Dedifferentiated amniotic fluid mesenchymal stem cell (primary cell): ENCODE data around the gene PHF20.
"Not testable (repeated sequence)": the region's sequence is repeated elsewhere in the genome, so short reads cannot be mapped to it uniquely, and the experiment has no call there.

Source experiments
- DNase-seq: peaks from one replicate; pipeline ENCODE4 v3.0.0-alpha.2; 2016; ENCODE audit errors: extremely low spot score

The PHF20 gene

GRCh38 chr20:35920523-35920922 is 148.7 kb downstream of the PHF20 start:
- no peak for DNase-seq

GRCh38 chr20:35929301-35929700 is 157.5 kb downstream of the PHF20 start:
- DNase-seq: no peak

GRCh38 chr20:35934050-35934449 is 162.2 kb downstream of the PHF20 start:
- no peak for DNase-seq

DNA sequence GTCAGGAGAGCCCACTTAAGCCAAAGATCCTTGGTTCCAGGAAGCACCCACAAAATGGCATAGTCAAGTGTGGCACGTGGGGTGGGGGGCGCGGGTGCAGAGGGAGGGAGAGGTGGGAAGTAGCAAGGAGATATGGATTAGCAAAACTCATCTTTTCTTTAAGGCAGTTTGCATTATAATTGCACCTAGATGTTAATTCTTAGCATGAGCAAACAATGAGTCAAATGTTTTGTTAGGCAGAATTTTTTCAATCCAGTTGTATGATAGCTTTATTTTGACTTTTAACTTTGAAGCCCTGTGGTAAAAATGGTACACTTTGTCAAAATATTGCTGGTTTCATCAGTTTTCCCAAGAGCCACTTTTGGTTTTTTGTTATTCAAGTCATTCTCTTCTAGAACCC is 167.4 kb downstream of the PHF20 start:
- no peak for DNase-seq

- no peak for DNase-seq
Observed at GRCh38 chr20:35941620-35942019, 169.8 kb downstream of the PHF20 start.

DNA sequence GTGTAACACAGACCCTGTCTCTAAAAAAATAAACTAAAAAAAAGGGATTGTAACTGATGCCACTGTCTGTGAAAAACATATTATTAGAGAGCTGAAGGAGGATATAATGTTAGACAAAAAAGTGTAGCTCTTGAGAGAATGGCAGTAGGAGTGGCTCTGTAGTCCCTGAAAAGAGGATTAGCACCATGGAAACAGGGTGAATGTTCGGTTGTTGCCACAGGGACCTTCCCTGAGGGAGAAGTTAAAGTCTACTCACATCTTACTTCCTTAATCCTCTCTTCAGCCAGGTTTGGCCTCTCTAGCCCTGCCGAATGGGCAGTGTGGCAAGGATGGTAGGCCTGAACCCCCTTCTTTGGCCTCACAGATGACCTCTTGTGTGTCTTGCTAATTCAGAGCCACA is 170.4 kb downstream of the PHF20 start:
- DNase-seq: no peak

DNA sequence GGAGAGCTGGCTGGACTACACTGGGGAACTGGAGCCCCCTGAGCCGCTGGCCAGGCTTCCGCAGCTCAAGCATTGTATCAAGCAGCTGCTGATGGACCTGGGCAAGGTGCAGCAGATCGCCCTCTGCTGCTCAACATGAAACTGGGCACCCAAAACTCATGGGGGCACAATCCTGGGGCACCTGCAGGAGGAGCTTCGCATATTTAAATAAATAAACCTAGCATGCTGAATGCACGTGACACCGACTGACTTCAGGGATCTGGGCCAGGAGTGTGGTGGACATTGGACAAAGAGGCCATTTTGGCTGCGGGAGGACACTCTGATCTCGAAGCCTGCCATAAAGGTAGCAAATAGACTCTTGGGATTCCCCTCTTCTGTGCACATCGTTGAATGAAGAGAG is 175.7 kb downstream of the PHF20 start:
- DNase-seq: no peak

GRCh38 chr20:35947907-35948306 is 176.1 kb downstream of the PHF20 start:
- DNase-seq: no peak

GRCh38 chr20:35950093-35950492 is 178.3 kb downstream of the PHF20 start:
- DNase-seq: no peak

GRCh38 chr20:35952080-35952479 is 180.3 kb downstream of the PHF20 start:
- DNase-seq: not testable (repeated sequence)

DNA sequence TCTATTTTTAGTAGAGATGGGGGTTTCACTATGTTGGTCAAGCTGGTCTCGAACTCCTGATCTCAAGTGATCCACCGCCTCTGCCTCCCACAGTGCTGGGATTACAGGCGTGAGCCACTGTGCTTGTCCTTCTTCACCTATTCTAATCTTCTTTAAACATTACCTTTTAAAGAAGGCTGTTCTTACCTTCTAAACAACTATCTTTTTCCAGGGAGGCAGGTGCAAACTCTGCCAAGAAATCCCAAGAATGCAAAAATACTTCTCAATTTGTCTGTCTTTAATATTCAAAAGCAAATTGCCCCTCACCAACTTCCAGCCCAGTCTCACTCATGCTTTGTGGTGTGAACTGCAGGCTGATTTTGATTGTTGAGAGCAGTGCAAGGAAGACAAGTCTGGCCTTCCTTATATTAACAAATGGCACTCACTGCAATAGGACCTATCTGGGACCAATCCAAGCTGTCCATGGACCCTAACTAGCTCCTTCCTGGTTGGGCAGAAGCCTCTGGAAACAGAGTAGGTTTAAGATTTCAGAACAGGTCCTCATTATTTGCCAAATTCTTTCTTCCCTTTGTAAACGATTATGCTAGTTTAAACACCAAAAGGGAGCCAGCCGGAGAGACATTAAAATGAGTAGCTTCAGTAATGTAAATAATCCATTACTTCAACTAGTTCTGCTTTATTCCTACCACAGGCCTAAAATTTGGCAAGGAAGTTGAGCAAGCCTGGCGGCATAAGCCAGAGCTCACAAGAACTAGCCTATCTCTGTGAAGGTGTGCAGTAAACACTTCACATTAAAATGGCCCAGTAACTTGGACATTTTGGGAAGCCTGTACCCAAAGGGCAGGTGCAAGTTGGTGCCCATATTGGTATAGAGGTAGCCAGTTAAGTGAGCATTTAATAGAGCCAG is 180.9 kb downstream of the PHF20 start:
- DNase-seq: no peak

GRCh38 chr20:35953387-35954199 is 181.8 kb downstream of the PHF20 start:
- peak; percentile 20 for DNase-seq

GRCh38 chr20:35954200-35954906 is 182.5 kb downstream of the PHF20 start, which contains the start of gene SCAND1:
SCAND1 (minus strand) TSS chr20:35954502; CDS start chr20:35954284, 218 bp downstream.
- peak; percentile 92 for DNase-seq

- no peak for DNase-seq
Observed at GRCh38 chr20:35954907-35955251, 183.1 kb downstream of the PHF20 start.

- no peak for DNase-seq
Observed at GRCh38 chr20:35956616-35957015, 184.8 kb downstream of the PHF20 start.

- DNase-seq: not testable (repeated sequence)
Observed at GRCh38 chr20:35959291-35959690, 187.5 kb downstream of the PHF20 start.

GRCh38 chr20:35963878-35964277 is 192.1 kb downstream of the PHF20 start:
- no peak for DNase-seq

- no peak for DNase-seq
Observed at GRCh38 chr20:35967979-35968640, 196.3 kb downstream of the PHF20 start, which contains the start of gene CNBD2. CNBD2 (plus strand) TSS chr20:35968590; CDS start chr20:35968763, 173 bp downstream.

DNA sequence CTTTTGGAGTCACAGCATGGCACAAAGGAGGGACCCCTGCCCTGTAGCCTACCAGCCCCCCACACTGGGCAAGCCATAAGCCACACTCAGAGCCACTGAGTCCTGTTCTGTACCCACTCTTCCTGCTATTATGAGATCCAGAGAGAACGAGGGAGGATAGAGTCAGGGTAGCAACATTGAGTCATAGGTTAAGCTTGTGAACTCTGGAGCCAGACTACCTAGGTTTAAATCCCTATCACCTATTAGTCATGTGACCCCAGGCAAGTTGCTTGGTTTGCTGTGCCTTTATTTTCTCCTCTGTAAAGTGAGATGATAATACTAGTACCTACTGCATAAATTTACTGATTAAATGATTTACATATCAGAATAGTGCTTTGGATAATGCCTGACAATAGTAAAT is 197.1 kb downstream of the PHF20 start:
- no peak for DNase-seq

DNA sequence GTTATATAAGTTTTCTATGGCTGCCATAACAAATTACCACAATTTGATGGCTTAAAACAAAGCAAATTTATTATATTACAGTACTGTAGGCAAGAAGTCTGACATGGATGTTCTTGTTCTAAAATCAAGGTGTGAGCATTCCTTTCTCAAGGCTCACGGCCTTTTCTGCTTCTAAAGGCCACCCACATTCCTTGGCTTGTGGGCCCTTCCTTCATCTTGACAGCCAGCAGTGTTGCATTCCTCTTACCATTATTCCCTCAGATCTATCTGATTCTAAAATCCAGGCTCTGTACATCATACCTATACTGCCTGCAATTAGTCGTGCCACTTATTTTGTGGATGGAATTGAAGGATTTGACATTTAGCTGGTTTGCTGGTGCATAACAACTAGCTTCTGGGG is 200.2 kb downstream of the PHF20 start:
- no peak for DNase-seq

- no peak for DNase-seq
Observed at GRCh38 chr20:35972462-35972861, 200.6 kb downstream of the PHF20 start.

GRCh38 chr20:35974256-35974655 is 202.4 kb downstream of the PHF20 start:
- no peak for DNase-seq
